NCI-H1092 (cell line): ENCODE measurements around the gene KCNQ5.

Experiments
- DNase-seq: peaks from one replicate; lab custom pipeline; 2025; lab: John Stamatoyannopoulos, UW

Gene KCNQ5

DNA sequence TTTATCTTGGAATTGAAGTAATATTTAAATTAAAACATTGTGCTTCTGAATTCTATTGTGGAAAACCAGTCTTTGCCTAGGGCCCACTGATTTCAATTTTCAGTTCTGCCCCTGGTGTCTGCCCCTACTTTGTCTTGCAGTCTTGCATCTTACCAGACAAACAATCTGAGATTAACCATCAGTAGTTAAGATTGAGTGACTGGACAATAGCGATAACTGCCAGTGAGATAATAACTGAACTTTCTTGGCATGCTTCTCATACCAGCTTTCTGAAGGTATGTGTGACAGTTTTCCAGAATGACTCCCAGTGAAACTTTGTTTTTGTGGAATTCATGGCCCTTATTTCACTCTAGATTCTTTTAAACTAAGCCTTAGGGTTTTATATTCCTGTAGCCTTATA is 53.5 kb downstream of the KCNQ5 start:
- no peak for DNase-seq

DNA sequence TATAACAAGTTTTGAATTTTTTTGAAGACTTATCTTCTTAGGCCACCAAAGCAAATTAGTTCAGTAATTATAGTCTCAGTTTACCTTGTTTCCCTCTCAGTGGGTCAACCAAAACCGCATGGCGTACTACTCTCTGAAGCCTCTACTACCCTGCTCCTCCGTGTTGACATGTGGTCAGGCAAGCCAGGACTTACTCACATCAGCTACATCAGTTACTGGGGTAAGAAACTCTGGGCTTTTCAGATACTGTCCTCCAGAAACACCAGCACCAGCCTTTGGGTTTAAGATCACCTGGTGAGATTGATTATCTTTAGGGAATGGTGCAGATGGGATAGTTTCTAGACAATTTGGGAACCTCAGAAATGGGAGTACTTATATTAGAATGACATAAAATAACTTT is 55.1 kb downstream of the KCNQ5 start:
- DNase-seq: no peak

DNA sequence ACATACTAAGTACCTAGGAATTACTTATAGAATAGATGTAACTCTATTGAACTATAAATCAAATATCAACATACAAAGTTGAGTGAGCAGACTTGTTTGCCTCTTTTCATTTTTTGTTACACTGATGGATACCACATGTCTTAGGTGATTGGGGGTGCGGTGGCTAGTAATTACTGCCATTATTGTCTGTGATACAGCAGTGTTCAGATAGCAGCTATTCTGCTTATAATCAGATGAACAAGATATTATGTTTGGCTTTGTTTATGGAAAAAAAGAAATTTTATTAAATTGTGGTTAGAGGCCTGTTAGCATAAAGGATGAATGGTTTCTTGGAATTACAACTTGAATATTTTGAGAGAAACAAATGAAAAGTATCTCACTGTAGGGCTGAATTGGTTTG is 55.9 kb downstream of the KCNQ5 start:
- DNase-seq: no peak

DNA sequence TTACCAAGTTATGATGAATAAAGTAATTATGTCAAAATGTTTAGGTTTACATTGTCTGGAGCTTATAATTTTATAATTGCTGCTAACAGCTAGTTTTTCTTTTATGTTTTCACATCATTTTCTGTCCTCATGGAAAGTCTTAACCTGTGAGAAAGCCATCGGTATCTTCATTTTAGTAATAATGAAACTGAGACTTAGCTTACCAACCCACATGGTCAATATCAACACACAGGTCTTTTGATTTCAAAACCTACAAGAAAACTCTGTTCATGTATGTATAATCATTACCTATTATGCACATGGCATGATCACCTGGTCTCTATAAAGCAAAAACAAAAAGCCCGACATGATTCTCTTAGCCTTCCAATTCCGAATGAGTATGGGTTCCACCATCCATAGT is 61.9 kb downstream of the KCNQ5 start:
- DNase-seq: no peak

DNA sequence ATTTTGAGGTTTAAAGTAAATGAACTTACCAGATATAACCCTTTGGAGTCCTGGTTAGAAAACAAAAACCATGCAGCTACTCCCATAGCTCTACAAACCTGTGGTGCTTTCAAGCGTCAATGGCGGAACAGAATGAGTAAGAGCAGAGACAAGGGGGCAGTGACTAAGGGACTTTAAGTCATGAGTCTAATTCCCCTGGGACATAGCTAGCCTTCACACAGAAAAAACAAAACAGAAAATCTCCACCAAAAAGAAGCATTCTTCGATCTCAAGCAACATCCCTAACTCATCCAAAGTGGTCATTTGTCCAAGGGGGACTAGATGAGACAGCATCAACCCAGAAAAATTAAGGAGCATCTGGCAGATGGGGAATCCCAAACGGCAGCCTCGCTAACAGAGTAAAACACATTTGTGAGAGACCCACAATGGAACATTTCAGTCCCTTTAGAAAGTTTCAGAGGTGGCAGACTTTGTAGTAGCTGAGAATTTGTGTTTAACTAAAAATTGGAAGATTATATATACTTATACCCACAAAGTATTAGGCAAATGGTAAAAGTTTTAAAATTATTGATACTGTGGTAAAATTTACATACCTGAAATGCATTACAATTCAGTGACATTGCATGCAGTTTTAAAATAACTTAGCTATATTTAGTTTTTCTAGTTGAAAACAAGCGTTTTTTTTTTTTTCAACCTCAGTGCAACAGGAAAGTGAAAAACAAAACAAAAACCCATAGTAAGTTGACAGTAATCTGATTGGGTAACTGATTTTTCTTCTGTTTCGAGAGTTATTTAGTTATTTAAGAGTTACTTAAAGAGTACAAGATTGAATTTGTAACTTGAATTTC is 67.5 kb downstream of the KCNQ5 start:
- no peak for DNase-seq

DNA sequence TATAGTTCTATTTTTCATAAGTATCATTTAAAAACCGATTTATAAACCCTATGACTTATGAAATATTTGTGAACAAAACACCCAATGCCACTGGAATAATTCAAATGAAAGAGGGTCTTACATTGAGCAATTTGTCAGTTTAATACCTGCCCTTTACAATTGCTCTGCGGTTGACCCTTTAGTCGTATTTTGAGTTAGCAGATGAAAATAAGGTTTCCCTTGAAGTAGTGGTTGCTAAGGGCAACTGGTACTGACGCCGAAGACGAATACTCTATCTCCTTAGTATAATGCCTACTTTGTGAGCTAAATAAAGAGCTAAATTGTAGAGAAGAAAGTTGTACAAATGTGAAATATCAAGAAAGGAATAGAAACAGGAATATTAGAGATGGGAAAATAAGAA is 69.4 kb downstream of the KCNQ5 start:
- DNase-seq: no peak

DNA sequence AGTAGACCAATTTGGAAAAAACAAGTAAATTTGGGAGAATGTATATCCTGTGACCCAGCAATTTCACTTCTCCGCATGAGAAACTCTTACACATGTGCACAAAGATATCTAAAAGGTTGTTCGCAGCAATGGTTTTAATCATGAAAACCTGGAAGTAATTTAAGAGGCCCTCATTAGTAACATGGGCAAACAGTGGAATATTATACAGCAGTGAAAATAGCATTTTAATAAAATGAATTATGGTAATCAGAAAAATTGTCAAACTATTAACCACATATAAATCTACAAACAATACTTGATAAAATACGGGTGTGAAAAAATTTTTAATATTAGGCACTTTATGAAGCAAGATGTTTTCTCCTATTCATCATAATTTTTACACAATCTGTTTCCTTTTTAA is 74.2 kb downstream of the KCNQ5 start:
- no peak for DNase-seq

DNA sequence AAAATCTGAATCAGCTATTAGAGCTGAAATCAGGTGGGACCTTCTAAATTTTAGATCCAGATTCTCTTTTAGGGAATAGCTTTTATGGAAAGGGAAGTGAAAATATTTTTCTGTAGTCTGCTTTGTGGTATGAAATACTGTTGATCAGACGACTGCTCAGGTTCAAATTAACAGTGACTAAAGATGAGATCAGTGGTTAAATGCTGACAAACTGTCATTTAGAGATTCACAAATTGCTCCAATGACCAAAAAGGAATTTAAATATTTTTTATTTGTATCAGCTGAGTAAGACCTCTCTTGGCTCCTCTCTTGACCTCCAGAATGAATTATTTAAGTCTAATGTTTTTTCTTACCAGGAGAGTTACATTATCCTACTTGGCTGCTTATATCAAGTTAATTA is 77.3 kb downstream of the KCNQ5 start:
- DNase-seq: no peak

DNA sequence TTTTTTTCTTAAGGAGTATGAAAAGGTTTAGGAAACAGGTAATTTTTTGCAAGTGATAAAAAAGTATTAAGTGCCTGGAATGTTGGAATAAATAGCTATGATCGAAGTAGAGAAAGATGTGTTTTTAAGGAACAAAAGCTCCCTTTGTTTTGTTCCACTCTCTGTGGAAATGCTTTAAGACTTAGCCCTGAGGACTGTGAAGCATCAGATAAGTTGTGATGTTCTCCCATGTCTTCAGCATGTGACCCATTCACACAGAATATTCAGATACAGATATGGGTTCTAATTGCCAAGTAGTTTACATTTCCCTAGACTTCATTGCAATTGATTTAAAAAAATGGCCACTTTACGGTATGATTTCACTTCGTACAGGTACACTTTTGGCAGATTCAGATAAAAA is 80.6 kb downstream of the KCNQ5 start:
- DNase-seq: no peak

DNA sequence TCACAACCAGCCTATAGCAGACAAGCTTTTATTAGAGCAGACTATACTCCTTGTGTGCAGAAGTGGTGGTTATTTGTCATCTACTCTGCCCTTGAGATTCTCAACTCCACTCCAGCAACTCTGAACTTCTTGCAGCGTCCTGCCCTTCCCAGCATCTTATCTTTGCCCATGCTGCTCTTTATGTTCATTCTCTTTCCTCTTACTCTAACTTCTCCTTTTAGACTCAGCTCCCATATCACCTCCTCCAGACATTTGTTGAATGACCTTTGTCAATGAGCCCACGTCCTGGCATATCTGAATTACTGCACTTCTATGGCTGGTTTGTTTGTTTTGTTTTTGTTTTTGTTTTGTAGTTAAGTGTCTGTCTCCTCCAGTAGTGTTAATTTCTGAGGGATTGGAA is 81.2 kb downstream of the KCNQ5 start:
- no peak for DNase-seq

DNA sequence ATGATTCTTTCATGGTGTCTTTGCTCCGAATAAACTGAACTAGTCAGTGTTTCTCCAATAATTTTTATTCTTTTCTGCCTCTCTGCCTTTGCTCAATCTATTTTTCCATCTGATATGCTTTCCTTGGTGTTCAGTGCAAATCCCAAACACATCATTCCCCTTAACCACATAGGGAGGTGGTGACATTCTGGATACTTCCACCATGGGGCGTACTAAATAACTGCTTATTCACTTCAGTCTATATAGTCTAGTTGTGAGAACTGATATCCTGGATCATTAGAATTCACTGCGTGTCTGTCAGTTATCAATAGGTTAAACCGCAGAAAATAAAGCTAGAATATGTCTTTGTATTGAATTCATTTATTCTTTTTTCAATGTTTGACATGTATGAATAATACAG is 83.1 kb downstream of the KCNQ5 start:
- no peak for DNase-seq

DNA sequence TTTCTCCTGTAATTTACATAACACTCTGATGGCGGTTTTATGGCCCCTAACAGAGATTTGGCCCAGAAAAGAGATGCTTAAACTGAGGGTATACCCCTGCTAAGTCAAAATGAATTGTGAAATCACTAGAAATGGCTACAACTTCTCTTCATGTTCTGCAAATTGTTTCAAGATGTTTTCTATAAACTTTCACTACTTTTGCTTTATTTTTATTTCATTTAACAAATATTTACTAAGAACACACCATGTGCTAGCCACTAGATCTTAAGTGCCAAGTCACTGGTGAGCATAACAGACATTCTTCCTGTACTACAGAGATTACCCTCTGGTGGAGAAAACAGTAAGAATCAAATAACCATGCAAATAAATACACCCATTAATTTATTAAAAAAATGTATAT is 87.6 kb downstream of the KCNQ5 start:
- DNase-seq: no peak

DNA sequence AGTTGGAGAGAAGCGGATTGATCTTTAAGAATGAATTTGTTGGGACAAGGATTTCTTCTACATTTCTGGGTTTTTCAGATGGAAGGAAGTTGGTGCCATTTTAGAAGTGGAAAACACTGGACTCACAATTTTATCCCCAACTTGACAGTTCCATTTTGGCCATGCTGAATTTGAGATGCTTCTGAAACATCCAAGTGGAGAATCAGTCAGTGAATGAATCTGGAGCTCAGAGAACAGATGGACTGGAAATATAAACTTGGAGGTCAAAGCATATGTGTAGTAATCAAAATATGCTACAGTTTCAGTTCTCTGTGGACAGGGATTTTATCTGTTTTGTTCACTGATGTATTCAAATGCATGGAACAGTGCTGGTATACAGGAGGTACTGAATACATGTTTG is 89.9 kb downstream of the KCNQ5 start:
- DNase-seq: no peak

DNA sequence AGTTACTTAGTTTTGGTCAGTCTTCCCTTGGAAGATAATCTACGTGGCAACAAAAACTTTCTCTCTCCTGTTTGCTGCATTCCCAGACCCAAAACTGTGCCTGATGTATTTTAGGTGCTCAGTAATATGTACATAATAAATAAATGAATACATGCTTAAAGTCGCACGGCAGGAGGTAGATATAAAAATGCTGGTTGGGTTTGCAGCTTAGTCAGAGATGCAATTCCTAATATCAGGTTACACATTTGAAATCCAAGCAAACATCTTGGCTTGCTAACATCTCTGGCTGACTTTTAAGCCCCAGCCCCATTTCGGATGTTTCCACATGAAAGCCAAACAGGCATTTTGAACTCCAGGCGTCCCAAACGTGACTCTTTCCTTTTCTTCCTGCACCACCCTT is 91.0 kb downstream of the KCNQ5 start:
- no peak for DNase-seq

DNA sequence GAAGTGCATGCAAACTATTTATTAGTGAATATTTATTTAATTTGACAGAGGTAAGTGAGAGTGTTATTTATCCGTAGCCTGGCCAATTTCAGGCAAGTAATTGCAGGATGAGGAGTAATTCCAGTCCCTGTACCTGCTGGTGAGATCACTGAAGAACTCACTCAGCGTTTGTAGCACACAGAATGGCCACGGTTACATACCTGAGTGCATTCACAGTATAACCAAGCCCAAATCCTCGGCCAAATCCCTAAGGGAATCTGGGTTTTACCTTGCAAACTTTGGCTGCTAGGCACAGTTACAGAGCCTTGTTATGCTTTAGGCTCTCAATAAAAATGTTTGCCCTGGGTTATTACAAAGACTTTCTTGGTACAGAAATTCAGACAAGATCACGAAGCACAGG is 93.3 kb downstream of the KCNQ5 start:
- no peak for DNase-seq

DNA sequence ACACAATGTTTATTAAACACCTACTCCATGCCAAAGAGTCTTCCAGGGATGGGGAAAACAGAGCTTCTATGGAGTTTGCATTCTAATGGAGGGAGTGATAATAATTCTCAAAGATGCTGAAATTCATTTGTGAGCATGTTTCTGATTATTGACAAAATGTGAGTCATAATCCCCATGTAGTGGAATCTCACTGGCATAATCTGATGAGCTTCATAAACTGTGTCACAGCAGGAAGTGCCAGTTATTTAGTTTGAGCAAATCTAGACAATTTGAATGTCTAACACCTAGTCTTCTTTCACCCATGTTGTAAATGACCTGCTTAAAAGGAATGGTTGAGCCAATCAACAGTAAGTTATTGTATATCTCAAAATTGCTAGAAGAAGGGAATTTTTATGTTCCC is 95.1 kb downstream of the KCNQ5 start:
- no peak for DNase-seq

DNA sequence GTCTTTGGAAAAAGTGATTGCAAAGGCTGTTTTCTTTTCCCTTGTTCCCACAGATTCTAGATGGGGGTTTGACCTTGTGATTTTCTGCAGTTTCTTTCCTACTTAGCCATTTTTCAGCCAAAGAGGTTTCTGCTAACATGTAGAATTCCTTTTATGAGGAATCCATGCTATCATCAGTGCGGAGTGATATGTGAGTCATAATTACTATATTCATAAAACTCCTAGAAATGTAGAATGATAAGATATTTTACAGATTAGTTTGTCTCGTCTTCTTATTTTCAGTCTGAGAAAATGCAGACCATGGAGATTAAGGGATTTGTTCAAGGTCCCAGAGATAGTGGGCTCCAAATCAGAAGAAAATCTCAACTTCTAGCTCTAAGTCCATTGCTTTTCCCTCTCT is 98.6 kb downstream of the KCNQ5 start:
- no peak for DNase-seq

DNA sequence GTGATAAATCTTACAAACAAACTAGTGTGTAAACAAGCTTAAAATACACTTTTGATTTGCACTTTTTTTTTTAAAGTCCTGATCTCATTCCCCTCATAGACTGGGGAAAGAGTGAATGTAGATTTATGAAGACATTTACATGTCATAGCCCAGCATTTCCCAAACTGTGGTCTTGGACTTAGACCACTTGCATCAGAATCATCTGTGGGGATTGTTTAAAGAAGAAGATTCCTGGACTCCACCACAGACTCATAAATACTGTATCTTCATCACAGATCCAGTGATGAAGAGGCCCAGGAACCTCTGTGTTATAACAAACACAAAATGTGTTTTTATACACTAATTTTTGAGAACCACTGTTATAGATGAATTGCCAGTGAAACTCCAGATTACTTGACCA is 99.5 kb downstream of the KCNQ5 start:
- no peak for DNase-seq

DNA sequence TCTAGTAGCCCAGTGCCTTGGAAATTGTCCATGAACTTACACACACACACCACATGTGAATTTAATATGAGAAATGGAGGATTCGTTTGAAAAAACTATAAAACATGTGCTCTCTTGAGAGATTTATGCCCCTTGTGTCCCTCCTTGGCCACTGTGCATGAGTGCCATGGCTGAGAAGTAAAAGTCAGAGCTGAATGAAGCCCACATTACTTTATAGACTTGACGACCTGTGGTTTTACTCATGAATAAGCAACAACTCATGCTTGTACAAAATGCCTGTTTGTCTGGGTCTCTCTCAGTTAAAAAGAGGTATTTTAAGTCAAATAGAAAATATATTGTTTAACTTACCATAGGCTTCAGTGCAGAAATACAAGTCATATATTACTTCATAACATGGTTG is 102.7 kb downstream of the KCNQ5 start:
- no peak for DNase-seq

DNA sequence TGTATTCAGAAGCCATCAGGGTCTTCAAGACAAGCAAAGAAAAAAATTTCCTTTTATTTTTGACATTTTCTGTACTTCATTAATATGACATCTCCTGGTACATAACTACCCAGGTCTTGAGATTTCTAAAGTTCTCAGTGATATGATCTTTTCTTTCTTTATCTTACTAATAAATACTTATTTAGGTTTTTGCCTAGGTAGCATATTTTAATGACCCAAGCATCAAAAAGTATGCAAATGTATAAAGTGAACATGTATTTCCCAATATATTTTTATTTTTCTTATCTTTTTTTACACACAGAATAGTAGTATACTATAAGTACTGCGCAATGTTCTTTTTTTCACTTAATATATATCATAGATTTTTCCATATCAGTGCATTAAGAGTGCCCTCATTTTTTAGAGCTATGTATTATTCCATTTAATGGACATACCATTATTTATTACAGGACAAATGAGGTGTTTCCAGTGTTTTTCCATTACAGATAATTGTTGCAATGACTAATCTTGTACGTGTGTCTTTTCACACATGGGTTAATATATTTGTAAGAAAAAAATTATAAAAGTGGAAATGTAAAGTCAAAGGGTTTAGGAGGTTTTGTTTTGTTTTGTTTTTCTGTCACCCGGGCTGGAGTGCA is 107.0 kb downstream of the KCNQ5 start:
- no peak for DNase-seq

DNA sequence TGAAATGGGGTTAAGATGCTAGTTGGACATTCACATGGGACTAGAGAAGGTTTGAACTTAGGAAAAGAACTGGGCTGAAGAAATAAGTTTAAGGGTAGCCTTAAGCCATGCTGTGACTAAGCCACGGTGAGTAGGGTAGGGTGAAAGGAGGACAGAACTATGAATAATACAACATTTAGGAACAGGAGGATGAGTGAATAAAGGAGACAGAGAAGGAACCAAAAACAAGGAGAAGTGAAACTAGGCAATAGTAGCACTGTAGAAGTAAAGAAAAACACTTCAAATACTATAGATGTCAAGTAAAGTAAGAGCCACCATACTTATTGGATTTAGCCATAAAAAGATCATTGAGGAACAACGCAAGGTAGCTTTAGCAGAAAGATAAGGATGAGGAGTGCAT is 111.2 kb downstream of the KCNQ5 start:
- DNase-seq: no peak

DNA sequence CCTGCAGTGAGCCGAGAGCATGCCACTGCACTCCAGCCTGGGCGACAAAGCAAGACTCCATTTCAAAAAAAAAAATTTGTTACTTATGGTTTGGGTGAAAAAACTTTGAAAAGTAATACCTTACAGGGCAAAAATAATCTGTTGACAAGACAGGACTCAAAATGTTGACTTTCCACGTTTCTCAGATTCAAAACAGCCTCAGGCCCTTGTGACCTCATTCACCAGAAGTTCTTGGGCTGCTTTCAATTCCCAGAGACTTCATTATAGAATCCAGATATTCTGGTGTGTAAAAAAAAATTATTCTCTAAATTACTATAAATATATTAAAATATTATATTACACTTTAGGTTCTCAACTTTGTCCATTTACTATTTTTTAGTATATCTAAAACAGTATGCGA is 116.2 kb downstream of the KCNQ5 start:
- no peak for DNase-seq

DNA sequence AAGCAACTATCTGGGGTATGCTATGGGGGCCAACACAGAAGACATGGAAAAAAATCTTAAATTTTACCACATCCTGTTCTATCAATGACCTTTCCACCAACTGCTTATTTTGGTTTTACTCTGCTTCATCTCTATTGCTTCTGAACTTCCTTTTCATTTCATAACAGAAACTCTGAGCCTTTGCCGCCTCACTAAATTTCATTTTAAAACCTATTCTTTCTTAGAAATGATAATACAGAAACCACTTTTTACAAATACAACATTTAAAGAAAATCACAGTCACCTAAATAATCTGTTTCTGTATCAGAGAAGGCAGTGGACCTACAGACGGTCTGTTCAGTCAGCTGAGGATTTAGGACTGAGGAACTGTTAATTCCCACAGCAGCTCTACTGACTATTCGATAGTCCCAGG is 117.5 kb downstream of the KCNQ5 start:
- DNase-seq: no peak

DNA sequence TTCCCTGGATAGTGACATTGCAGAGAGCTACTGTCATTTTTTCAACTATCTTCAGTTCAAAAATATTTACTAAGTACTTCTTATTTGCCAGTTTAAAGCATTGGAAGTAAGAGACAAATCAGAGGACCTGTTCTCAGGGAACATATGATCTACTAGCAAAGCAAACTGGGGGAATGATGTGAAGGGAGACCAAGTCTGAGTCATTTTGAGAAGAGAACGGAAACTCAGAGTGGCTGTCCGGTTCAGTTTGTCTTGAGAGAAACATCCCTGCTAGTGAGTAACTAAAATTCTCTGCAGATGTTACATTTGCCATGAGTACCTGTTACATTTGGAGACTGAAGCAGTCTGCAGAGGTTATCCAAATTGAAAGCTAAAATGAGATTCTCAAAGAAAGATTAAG is 118.3 kb downstream of the KCNQ5 start:
- no peak for DNase-seq
